HL-60 (cell line): ENCODE results near the gene TBXAS1.

ENCODE experiments used
- GABPA ChIP-seq: IDR thresholded peaks from 2 replicates; pipeline ENCODE4 v1.6.1; 2012; ENCODE audit warnings: low read depth
- TF ChIP-seq, protein P1 (sequence below): IDR thresholded peaks from one replicate; pipeline ENCODE4 v1.5.1; 2011; ENCODE audit warnings: low read length, control low read depth, inconsistent platforms; ENCODE audit not compliant: insufficient read depth

DNA sequence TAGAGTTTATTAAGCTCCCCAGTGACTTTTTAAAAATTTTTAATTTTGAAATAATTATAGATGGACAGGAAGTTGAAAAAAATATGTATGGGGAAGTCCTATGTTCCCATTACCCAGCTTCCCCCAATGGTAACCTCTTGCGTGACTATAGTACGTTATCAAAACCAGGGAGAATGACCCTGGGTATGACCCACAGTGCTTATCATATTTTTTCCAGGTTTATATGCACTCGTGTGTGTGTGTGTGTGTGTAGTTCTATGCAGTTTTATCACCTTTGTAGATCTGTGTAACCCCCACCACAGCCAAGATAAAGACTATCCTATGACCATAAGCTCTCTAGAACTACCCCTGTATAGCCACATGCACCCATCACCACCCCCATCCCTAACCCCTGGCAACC lies 72.8 kb downstream of the TBXAS1 start:
- TF ChIP-seq, protein P1, sequence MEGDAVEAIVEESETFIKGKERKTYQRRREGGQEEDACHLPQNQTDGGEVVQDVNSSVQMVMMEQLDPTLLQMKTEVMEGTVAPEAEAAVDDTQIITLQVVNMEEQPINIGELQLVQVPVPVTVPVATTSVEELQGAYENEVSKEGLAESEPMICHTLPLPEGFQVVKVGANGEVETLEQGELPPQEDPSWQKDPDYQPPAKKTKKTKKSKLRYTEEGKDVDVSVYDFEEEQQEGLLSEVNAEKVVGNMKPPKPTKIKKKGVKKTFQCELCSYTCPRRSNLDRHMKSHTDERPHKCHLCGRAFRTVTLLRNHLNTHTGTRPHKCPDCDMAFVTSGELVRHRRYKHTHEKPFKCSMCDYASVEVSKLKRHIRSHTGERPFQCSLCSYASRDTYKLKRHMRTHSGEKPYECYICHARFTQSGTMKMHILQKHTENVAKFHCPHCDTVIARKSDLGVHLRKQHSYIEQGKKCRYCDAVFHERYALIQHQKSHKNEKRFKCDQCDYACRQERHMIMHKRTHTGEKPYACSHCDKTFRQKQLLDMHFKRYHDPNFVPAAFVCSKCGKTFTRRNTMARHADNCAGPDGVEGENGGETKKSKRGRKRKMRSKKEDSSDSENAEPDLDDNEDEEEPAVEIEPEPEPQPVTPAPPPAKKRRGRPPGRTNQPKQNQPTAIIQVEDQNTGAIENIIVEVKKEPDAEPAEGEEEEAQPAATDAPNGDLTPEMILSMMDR, result no peak
- TF ChIP-seq GABPA, result no peak
